Measurements from ENCODE around the gene PCDH15. TPM values are rescaled to one million over a fixed set of nuclear protein-coding genes. Genes with fewer than 3 reads are reported as not detected.
A peak's percentile ranks its signal among the peaks of the same experiment; 100 is the strongest.

The PCDH15 gene
- polyA plus RNA-seq, 1 experiment = not detected

DNA sequence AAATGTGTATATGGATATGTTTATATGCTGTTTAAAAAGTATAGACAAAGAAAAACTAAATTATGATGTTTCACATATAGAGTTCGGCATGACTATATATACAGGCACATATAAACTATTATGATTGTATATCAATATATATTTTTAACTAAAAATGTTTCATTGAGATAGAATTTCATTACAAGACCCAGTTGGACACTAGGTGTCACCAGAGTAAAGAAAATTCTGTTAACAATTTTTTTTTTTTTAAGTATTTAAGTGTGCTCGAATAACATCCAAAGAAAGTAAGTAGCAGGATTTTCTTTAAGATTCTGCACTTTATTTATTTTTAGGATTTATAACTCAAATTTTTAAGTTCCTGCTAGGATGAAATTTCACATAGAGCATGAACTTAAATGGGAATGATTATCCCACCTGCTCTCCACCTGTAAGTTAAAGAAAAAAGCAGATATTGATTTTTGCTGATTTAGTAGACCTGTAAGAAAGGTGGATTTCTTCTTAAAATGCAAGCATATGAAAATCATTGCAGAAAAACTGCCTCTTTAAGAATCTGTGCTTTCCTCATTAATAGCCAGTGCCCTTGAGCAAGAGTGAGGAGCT lies 961.5 kb downstream of the PCDH15 start:
- Histone ChIP-seq H3K27me3 (ENCODE audit: control insufficient read depth, insufficient read depth, low read length) (no peaks in the 10 kb centered on the region), H3K4me3 (ENCODE audit: low read depth, low read length) (no peak overlapping the region), H3K9me3 (ENCODE audit: control insufficient read depth, insufficient read depth, low read length) (no peaks in the 10 kb centered on the region), H3K27ac (ENCODE audit: low read depth, low read length) (no peak overlapping the region)
- CTCF ChIA-PET = interaction anchor here (0.6 kb wide), 1 partner anchor 221 kb away, joined by 3 read pairs; no protein-coding TSS in a partner anchor
- TF ChIP-seq, protein P1, sequence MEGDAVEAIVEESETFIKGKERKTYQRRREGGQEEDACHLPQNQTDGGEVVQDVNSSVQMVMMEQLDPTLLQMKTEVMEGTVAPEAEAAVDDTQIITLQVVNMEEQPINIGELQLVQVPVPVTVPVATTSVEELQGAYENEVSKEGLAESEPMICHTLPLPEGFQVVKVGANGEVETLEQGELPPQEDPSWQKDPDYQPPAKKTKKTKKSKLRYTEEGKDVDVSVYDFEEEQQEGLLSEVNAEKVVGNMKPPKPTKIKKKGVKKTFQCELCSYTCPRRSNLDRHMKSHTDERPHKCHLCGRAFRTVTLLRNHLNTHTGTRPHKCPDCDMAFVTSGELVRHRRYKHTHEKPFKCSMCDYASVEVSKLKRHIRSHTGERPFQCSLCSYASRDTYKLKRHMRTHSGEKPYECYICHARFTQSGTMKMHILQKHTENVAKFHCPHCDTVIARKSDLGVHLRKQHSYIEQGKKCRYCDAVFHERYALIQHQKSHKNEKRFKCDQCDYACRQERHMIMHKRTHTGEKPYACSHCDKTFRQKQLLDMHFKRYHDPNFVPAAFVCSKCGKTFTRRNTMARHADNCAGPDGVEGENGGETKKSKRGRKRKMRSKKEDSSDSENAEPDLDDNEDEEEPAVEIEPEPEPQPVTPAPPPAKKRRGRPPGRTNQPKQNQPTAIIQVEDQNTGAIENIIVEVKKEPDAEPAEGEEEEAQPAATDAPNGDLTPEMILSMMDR (IDR thresholded peaks at IDR 0.05; ENCODE audit: low read depth, low read length) = peak; percentile 52
- no peak for DNase-seq (ENCODE audit: low read depth, low spot score)
- POLR2A ChIA-PET = no interaction called here

DNA sequence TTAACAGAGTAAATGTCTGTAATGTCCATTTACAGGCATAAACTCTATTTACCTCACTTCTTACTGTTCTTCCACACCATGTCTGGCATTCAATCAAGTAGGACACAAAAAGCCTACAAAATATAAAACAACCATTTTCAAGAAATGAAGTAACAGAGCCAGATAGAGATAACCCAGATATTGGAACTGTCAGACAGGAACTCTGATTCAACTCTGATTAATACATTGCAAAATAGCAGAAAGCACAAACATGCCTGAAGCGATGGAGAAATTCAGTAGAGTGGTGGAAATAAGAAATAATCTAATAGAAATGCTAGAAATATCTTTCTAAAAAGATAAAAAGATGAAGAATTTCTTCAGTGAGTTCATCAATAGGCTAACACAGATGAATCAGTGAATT lies 964.4 kb downstream of the PCDH15 start:
- TF ChIP-seq, protein P1 (IDR thresholded peaks at IDR 0.05; ENCODE audit: low read depth, low read length) = no peak
- POLR2A ChIA-PET = no interaction called here
- Histone ChIP-seq H3K27ac (ENCODE audit: low read depth, low read length) (no peak overlapping the region), H3K4me3 (ENCODE audit: low read depth, low read length) (no peak overlapping the region), H3K9me3 (ENCODE audit: control insufficient read depth, insufficient read depth, low read length) (no peaks in the 10 kb centered on the region), H3K27me3 (ENCODE audit: control insufficient read depth, insufficient read depth, low read length) (no peaks in the 10 kb centered on the region)
- no peak for DNase-seq (ENCODE audit: low read depth, low spot score)
- CTCF ChIA-PET = no interaction called here

- CTCF ChIA-PET = no interaction called here
- H3K27ac ChIP-seq (ENCODE audit: low read depth, low read length) = no peak overlapping the region
- POLR2A ChIA-PET = no interaction called here
- no peaks in the 10 kb centered on the region for H3K27me3 ChIP-seq (ENCODE audit: control insufficient read depth, insufficient read depth, low read length)
- no peaks in the 10 kb centered on the region for H3K9me3 ChIP-seq (ENCODE audit: control insufficient read depth, insufficient read depth, low read length)
- TF ChIP-seq, protein P1 (IDR thresholded peaks at IDR 0.05; ENCODE audit: low read depth, low read length) = no peak
- DNase-seq (ENCODE audit: low read depth, low spot score) = no peak
- no peak overlapping the region for H3K4me3 ChIP-seq (ENCODE audit: low read depth, low read length)
Observed at GRCh38 chr10:53833908-53834307, 967.1 kb downstream of the PCDH15 start.

DNA sequence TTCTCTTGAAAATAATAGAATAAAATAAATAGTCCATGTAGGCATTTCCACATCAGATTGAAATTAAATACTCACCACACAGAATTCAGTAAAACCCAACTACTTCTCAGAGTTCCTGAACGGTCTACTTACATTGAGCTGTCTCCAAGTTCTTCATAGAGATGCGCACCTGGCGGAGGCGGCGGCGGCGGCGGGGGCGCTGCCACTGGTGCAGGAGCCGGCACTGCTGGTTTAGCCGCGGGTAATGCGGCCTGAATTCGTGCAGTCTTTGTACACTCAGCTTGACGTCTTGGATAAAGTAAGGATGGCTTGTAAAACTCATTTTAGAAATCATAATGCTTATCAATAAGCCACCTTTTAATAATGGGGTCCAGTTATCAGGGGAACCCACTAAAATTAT lies 973.8 kb downstream of the PCDH15 start:
- TF ChIP-seq, protein P1 (IDR thresholded peaks at IDR 0.05; ENCODE audit: low read depth, low read length) = no peak
- Histone ChIP-seq H3K4me3 (ENCODE audit: low read depth, low read length) (no peak overlapping the region), H3K9me3 (ENCODE audit: control insufficient read depth, insufficient read depth, low read length) (no peaks in the 10 kb centered on the region), H3K27ac (ENCODE audit: low read depth, low read length) (no peak overlapping the region), H3K27me3 (ENCODE audit: control insufficient read depth, insufficient read depth, low read length) (no peaks in the 10 kb centered on the region)
- ChIA-PET CTCF (no interaction called here), POLR2A (no interaction called here)
- DNase-seq (ENCODE audit: low read depth, low spot score) = no peak

DNA sequence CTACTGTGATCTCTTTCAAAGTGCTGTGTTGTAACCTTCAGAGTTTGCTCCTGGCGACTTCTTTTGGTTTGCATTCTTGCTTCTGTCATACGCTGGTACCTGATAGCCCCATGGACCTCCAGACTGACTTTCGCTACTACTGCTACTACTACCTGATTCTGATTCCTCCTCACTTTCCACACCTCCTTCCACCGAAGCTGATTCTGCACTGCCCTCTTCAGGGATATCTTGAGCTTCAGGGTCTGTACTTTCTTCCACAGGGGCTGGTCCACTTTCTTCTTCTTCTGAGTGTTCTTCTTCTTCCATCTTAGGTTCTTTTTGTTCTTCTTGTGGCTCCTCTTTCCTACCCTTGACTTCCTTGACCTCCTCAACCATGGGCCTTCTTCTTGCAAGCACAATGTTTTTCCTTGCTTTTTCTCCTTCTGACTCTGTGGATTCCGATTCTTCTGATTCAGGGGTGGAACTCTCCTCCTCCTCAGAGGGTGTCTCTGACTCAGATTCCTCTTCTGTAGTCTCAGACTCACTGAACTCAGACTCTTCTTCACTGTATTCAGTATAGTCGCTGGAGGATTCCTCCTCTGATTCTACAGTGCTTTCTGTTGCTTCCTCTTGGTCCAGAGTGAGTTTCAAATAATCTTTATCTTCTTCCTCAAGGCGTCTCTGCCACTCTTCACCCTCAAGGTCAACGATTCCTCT lies 992.2 kb downstream of the PCDH15 start:
- ChIA-PET POLR2A (no interaction called here), CTCF (no interaction called here)
- DNase-seq (ENCODE audit: low read depth, low spot score) = no peak
- TF ChIP-seq, protein P1 (IDR thresholded peaks at IDR 0.05; ENCODE audit: low read depth, low read length) = no peak
- Histone ChIP-seq H3K27me3 (ENCODE audit: control insufficient read depth, insufficient read depth, low read length) (no peaks in the 10 kb centered on the region), H3K9me3 (ENCODE audit: control insufficient read depth, insufficient read depth, low read length) (no peaks in the 10 kb centered on the region), H3K27ac (ENCODE audit: low read depth, low read length) (no peak overlapping the region), H3K4me3 (ENCODE audit: low read depth, low read length) (no peak overlapping the region)

All from AG04450 (cell line).